ENCODE measurements around the gene INHBB.

DNA sequence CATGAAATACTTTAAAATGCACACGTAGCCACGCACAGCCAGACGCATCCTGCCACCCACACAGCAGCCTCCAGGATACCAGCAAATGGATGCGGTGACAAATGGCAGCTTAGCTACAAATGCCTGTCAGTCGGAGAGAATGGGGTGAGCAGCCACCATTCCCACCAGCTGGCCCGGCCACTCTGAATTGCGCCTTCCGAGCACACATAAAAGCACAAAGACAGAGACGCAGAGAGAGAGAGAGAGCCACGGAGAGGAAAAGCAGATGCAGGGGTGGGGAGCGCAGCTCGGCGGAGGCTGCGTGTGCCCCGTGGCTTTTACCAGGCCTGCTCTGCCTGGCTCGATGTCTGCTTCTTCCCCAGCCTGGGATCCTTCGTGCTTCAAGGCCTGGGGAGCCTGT, 4.1 kb downstream of the INHBB start:
- TF ChIP-seq, protein P1, sequence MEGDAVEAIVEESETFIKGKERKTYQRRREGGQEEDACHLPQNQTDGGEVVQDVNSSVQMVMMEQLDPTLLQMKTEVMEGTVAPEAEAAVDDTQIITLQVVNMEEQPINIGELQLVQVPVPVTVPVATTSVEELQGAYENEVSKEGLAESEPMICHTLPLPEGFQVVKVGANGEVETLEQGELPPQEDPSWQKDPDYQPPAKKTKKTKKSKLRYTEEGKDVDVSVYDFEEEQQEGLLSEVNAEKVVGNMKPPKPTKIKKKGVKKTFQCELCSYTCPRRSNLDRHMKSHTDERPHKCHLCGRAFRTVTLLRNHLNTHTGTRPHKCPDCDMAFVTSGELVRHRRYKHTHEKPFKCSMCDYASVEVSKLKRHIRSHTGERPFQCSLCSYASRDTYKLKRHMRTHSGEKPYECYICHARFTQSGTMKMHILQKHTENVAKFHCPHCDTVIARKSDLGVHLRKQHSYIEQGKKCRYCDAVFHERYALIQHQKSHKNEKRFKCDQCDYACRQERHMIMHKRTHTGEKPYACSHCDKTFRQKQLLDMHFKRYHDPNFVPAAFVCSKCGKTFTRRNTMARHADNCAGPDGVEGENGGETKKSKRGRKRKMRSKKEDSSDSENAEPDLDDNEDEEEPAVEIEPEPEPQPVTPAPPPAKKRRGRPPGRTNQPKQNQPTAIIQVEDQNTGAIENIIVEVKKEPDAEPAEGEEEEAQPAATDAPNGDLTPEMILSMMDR (IDR thresholded peaks at IDR 0.05): no peak
- no peak for TF ChIP-seq RAD21 (conservative IDR thresholded peaks at IDR 0.05 in 1 of 2, IDR thresholded peaks at IDR 0.05 in 1 of 2)
- TF ChIP-seq, protein P2, sequence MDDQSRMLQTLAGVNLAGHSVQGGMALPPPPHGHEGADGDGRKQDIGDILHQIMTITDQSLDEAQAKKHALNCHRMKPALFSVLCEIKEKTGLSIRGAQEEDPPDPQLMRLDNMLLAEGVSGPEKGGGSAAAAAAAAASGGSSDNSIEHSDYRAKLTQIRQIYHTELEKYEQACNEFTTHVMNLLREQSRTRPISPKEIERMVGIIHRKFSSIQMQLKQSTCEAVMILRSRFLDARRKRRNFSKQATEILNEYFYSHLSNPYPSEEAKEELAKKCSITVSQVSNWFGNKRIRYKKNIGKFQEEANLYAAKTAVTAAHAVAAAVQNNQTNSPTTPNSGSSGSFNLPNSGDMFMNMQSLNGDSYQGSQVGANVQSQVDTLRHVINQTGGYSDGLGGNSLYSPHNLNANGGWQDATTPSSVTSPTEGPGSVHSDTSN (IDR thresholded peaks at IDR 0.05): no peak
- no peak for TF ChIP-seq EP300 (IDR thresholded peaks at IDR 0.05)
- no peak for TF ChIP-seq CHD4 (IDR thresholded peaks at IDR 0.05; ENCODE audit: borderline replicate concordance)
- no peak for TF ChIP-seq POLR2A (IDR thresholded peaks at IDR 0.05; ENCODE audit: low read length)
- no peak for TF ChIP-seq RCOR1 (IDR thresholded peaks at IDR 0.05; ENCODE audit: low read depth, low read length)
- no peak for TF ChIP-seq FOSL2 (IDR thresholded peaks at IDR 0.05)
- no peak for TF ChIP-seq FOSL2 (CRISPR knock-in tag; IDR thresholded peaks at IDR 0.05)
- no peak for TF ChIP-seq CHD2 (IDR thresholded peaks at IDR 0.05; ENCODE audit: low read length, partially characterized antibody)
- TF ChIP-seq CBX2 (IDR thresholded peaks at IDR 0.05; ENCODE audit: borderline replicate concordance, low read depth): no peak
- no peak for TF ChIP-seq PHF8 (IDR thresholded peaks at IDR 0.05; ENCODE audit: borderline replicate concordance, low read depth)
- no peak for TF ChIP-seq KDM5A (IDR thresholded peaks at IDR 0.05)
